Esophagus squamous epithelium (tissue), 4 donors: ENCODE data around the gene CLCN2.

Experiments
- POLR2A ChIP-seq, 4 donors: fragments of 450-650 bp; IDR thresholded peaks; one replicate each; pipeline ENCODE4 v1.6.1; 2017; ENCODE audit warnings: antibody characterized with exemption in 4 of 4, mild to moderate bottlenecking in 4 of 4, moderate library complexity in 3 of 4
- TF ChIP-seq, protein P1 (sequence below), 6 experiments: fragments of 450-650 bp in 4 of 6; fragments of 200-600 bp in 2 of 6; sonication (generic) in 2 of 6; IDR thresholded peaks; one replicate each; pipeline ENCODE4 v1.5.1; 2016 to 2019; ENCODE audit warnings: antibody characterized with exemption in 6 of 6, mild to moderate bottlenecking in 4 of 6, moderate library complexity in 4 of 6

DNA sequence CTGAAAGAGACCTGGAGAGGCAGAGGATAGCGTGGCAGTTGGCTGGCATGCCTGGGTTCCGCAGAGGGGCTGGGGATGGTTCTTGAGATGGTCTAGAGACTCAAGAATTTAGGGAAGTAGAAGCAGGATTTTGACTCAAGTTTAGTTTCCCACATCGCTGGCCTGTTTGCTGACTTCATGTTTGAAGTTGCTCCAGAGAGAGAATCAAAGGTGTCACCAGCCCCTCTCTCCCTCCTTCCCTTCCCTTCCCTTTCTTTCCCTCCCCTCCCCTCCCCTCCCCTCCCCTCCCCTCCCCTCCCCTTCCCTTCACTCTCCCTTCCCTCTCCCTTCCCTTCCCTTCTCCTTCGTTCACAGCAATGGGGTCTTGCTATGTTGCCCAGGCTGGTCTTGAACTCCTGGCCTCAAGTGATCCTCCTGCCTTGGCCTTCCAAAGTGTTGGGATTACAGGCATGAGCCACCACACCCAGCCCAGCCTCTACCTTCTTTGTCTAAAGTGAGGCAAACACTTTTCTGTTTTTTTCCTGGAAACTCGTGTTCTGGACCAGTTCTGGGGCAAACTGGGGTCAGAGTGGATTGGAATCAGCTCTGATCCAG is 28.6 kb upstream of the CLCN2 start:
- TF ChIP-seq, protein P1, sequence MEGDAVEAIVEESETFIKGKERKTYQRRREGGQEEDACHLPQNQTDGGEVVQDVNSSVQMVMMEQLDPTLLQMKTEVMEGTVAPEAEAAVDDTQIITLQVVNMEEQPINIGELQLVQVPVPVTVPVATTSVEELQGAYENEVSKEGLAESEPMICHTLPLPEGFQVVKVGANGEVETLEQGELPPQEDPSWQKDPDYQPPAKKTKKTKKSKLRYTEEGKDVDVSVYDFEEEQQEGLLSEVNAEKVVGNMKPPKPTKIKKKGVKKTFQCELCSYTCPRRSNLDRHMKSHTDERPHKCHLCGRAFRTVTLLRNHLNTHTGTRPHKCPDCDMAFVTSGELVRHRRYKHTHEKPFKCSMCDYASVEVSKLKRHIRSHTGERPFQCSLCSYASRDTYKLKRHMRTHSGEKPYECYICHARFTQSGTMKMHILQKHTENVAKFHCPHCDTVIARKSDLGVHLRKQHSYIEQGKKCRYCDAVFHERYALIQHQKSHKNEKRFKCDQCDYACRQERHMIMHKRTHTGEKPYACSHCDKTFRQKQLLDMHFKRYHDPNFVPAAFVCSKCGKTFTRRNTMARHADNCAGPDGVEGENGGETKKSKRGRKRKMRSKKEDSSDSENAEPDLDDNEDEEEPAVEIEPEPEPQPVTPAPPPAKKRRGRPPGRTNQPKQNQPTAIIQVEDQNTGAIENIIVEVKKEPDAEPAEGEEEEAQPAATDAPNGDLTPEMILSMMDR (IDR thresholded peaks at IDR 0.05): no peak
- TF ChIP-seq POLR2A (IDR thresholded peaks at IDR 0.05): no peak
